PC-3 (cell line): Measurements from ENCODE around the gene WNK2.

Experiments
- CTCF ChIP-seq: fragments of 300-600 bp; sonication (generic); conservative IDR thresholded peaks from 2 replicates; pipeline ENCODE4 v1.5.1; 2017; ENCODE audit warnings: antibody characterized with exemption, low read depth, mild to moderate bottlenecking, low read length
- EZH2 ChIP-seq: fragments of 300-600 bp; sonication (generic); IDR thresholded peaks from one replicate; pipeline ENCODE4 v1.6.1; 2017; ENCODE audit warnings: antibody characterized with exemption, mild to moderate bottlenecking, low read length; ENCODE audit not compliant: unreplicated experiment
- EZH2phosphoT487 ChIP-seq: fragments of 300-600 bp; sonication (generic); IDR thresholded peaks from 2 replicates; pipeline ENCODE4 v1.6.1; 2018; ENCODE audit warnings: mild to moderate bottlenecking, antibody characterized with exemption, low read length, borderline replicate concordance

- TF ChIP-seq CTCF (no peak), EZH2 (no peak), EZH2phosphoT487 (no peak)
These were observed 12.4 kb downstream of the WNK2 start for GRCh38 chr9:93196096-93197055.
